Lower lobe of right lung (tissue), 2 donors: ENCODE data around the gene AGAP3. TPM values are rescaled to one million over a fixed set of nuclear protein-coding genes. Genes with fewer than 3 reads are reported as not detected.

Experiments used
- ATAC-seq, 2 donors: fragments of 200-7000 bp; cut with Tn5 transposase; one replicate each; pipeline ENCODE4 v1.9.1; 2020 to 2022; ENCODE audit warnings: mild to moderate bottlenecking in 2 of 2, moderate library complexity in 2 of 2
- DNase-seq: peaks from one replicate; pipeline ENCODE4 v3.0.0-alpha.2; 2020
- H3K27ac ChIP-seq: fragments of 200-600 bp; one replicate; pipeline ENCODE4 v1.8.0; 2022
- H3K27me3 ChIP-seq: fragments of 200-600 bp; one replicate; pipeline ENCODE4 v1.8.0; 2022; ENCODE audit warnings: low read depth
- H3K36me3 ChIP-seq: fragments of 200-600 bp; one replicate; pipeline ENCODE4 v1.8.0; 2022; ENCODE audit warnings: mild to moderate bottlenecking
- H3K4me1 ChIP-seq: fragments of 200-600 bp; one replicate; pipeline ENCODE4 v1.8.0; 2022
- H3K4me3 ChIP-seq: fragments of 200-600 bp; one replicate; pipeline ENCODE4 v1.8.0; 2022; ENCODE audit warnings: mild to moderate bottlenecking
- H3K9me3 ChIP-seq: fragments of 200-600 bp; one replicate; pipeline ENCODE4 v1.8.0; 2022
- CTCF ChIP-seq: fragments of 200-600 bp; IDR thresholded peaks from one replicate; pipeline ENCODE4 v1.8.0; 2022; ENCODE audit warnings: antibody characterized with exemption, mild to moderate bottlenecking
- intact Hi-C: fragments of 100-400 bp; cut with DNase I; formaldehyde crosslinking; loops from one replicate; pipeline ENCODE4 v1.11.0; 2022
- total RNA-seq: library from RNA; stranded (reverse); fragmentation: NEBNext Ultra II Directional; extraction: Animal tissue kit (Norgen Biotek cat#: 25700); gene quantifications from one replicate; pipeline ENCODE4 v1.2.1, GENCODE V29; 2021
- donor health status: DM: no; HTN: yes; CAD: no; lungs with severe emphysema.

AGAP3 gene
- total RNA-seq, 1 donor from 2014 or later, result 157 TPM

GRCh38 chr7:151131592-151132293, 45.5 kb downstream of the AGAP3 start:
- Histone ChIP-seq H3K9me3 (no peaks in the 10 kb centered on the region), H3K27ac (no peak overlapping the region), H3K4me1 (no peaks in the 10 kb centered on the region), H3K36me3 (peaks cover 99% of the 10 kb centered on the region), H3K27me3 (no peaks in the 10 kb centered on the region), H3K4me3 (no peak overlapping the region)
- TF ChIP-seq CTCF, result no peak
- ATAC-seq (peak in 1 of 2 donors; percentile 15), DNase-seq (peak; percentile 41)
- intact Hi-C loops, result no loop called here

GRCh38 chr7:151132461-151133205, 46.4 kb downstream of the AGAP3 start:
- no peak overlapping the region for H3K27ac ChIP-seq
- intact Hi-C loops, result no loop called here
- no peaks in the 10 kb centered on the region for H3K9me3 ChIP-seq
- no peak for TF ChIP-seq CTCF
- DNase-seq (peak; percentile 24), ATAC-seq (no peak)
- H3K27me3 ChIP-seq, result no peaks in the 10 kb centered on the region
- peaks cover 100% of the 10 kb centered on the region for H3K36me3 ChIP-seq
- no peak overlapping the region for H3K4me3 ChIP-seq
- H3K4me1 ChIP-seq, result no peaks in the 10 kb centered on the region

GRCh38 chr7:151133266-151133985, 47.2 kb downstream of the AGAP3 start:
- peak; percentile 19 for DNase-seq
- Histone ChIP-seq H3K4me3 (no peak overlapping the region), H3K9me3 (no peaks in the 10 kb centered on the region), H3K27me3 (no peaks in the 10 kb centered on the region), H3K36me3 (peaks cover 100% of the 10 kb centered on the region), H3K4me1 (no peaks in the 10 kb centered on the region), H3K27ac (no peak overlapping the region)
- intact Hi-C loops, result no loop called here
- TF ChIP-seq CTCF, result no peak
- no peak for ATAC-seq

- no peaks in the 10 kb centered on the region for H3K9me3 ChIP-seq
- no peak for ATAC-seq
- H3K36me3 ChIP-seq, result peaks cover 100% of the 10 kb centered on the region
- intact Hi-C loops, result no loop called here
- no peak for TF ChIP-seq CTCF
- no peak overlapping the region for H3K27ac ChIP-seq
- DNase-seq, result peak; percentile 37
- no peaks in the 10 kb centered on the region for H3K27me3 ChIP-seq
- no peak overlapping the region for H3K4me3 ChIP-seq
- H3K4me1 ChIP-seq, result no peaks in the 10 kb centered on the region
These were observed 47.9 kb downstream of the AGAP3 start for GRCh38 chr7:151133986-151134742.
